ENCODE results near the gene COBL.
"Not testable (repeated sequence)": the region's sequence is repeated elsewhere in the genome, so short reads cannot be mapped to it uniquely, and the experiment has no call there.

COBL gene

DNA sequence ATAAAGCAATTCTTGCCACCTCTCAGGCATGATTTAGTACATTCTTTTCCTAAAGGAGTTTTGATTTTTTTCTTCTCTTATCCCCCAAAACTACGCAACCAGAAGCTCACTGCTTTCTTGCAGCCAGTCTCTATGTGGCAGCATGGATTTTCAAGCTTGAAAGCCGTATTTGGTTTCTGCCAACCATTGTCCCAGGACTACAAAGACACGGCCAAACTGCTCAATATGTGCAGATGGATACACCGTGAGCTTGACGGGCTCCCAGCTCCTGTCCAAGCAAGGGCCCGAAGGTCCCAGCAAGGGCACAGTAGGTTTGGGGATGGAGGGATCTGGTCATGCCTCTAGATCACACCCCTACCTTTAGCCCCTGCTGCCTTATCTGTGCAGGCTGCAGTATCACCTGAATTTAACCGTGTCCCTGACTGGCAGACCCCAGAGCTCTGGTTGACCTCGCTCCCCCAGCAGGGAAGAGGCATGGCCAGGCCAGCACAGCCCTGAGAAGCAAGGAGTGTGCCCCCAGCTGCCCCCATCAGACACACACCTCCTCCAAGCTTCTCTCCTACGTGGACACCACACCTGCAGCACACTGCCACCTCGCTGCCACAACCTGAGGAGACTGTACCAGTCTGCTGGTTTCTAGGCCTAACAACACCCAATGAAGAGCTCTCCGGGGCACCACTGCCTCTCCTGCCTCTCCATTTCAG, 86.8 kb downstream of the COBL start:
- no peak for DNase-seq

DNA sequence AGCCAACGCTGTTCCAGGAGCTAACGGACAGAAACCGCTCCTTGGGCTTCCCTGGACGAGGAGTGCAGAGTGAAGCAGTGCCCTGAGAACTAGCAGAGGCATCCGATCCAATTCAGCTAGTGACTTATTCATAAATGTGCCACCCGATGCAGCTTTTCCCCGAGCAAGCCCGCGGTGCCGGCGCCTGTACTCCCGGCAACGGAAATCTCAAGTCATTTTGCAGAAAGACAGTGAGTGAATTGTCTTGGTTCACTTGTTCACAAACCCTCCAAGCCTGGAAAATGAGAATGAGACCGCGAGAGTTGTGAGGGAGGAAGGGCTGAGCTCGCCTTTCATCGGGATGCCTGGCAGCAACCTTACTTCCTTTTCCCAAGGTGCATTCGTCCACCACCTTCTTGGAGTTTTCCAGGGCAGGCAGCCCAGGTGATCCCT, 87.5 kb downstream of the COBL start:
- DNase-seq: no peak

DNA sequence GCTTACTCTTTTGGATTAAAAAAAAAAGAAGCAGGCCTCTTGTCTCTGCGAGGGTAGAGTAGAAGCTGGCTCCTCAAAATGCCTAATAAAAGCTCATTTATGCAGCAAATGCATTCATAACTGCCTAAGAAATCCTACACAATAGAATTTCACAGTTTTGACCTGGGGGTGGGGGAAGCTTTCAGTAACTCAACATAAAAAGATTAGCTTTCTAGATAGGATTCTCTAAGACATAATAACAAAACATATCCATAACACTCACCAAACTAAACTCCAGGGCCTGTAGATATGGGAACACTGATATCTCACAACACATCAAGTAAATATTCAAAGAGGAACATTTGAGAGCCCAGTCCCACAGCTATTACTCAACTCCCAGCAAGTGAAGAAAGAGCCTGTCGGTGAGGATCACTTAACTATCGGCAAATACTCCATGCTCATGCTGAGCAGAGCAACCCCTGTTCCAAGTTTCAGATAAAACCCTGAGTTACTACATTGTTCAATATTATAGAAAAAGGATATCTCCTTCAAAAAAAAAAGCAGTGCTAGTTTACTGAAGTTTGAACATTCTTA, 88.1 kb downstream of the COBL start:
- DNase-seq: no peak

DNA sequence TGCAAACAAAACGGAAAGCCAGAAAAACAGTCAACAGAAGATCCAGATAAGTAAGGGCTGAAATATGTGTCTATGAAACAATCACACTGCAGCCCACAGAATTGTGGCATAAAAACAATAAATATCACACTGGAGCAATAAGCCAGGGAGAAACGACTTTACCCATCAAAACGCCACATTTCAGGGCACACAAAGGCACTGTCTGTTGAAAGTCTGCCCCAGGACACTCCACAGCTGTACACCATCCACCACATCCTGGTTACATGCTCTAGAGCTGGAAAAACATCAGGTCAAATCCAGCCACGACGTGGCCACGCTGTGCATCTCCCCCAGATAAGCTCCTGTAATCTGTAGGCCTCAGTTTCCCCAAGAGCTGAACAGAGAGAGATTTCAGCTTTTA, 88.7 kb downstream of the COBL start:
- no peak for DNase-seq

DNA sequence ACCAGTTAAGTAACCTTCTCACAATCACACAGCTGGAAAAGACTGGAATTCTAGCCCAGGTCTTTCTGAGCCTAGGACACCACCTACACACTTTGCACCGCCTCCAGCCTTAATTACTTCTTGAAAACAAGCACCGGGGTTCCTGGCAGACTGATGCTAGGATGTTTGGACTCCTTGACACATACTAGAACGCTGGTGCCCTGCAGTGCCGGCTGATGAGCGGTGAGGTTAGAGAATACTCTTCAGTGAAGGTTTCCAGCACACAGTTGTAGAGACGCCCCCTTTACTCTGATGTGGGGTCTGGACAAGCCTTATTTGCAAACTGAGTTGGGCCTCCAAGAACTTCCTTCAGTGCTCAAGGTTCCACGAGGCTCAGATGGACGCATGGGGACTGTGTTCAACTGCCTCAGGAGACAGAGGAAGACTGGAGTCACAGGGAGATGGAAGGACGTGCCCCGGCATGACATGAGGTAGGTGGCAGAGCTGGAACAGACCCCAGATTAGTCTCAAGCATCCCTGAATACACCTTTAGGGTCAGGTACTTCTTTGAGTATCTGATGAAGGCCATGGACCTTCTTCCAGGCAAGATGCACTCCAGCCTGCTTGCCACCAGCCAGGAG, 89.6 kb downstream of the COBL start:
- DNase-seq: no peak

DNA sequence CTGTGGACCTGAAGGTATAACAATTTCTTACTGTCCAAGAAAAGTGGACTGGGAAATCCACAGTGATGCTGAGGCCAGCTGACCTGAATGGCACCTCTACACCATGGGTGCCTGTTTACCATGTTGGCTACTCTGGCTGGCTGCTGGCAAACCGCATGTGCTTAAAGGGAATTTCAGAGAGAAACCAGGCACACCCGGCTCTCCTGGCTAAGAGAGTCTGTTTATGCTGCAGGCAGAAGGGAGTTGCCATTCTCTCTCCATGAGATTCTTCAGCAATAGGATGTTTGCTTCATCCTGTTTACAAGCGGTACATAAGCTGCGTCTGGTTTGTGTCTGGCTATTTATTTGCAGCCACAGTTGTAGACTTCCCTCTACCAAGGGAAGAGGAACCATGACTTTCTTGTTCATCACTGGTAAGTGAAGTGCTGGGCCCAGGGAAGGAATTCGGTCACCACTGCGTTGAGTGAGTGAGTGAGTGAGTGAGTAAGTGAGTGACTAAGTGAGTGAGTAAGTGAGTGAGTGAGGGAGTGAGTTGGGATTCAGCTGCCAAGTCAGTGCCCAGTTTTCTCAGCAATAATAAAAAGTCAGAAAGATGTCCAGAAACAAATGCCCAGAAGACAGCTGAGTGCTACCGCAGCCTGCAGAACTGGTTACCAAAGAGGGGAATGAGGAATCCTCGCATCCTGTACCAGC, 90.4 kb downstream of the COBL start:
- no peak for DNase-seq

DNA sequence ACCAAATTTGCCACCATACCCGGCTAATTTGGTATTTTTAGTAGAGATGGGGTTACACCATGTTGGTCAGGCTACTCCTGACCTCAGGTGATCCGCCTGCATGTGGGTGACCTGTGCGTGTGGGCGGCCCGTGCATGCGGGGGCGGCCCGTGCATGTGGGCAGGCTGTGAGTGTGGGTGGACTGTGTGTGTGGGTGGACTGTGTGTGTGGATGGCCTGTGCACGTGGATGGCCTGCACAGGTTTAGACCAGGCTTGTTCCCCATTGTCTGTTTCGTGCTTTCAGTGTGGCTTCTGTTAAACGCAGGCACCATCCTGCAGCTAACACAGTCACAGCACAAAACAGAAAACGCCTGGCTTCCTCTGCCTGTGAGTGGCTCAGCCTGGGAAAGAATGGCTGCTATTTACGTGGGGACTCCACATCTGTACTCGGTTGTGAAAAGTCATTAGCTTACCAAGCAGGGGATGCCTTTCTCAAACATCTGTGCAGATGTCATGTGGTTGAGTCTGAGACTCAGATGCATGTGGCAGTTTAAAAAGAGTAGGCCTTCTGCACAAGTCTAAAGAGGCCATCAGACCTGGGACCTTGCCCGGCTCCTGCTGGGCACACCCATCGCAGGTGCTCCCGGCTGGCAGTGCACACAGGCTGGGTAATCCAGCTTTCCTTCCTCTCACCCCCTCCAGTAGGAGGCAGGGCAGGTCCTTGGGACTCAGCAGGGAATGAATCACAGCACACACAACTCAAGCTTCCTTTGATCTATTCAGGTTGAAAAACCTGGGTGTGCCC, 91.6 kb downstream of the COBL start:
- DNase-seq: no peak

DNA sequence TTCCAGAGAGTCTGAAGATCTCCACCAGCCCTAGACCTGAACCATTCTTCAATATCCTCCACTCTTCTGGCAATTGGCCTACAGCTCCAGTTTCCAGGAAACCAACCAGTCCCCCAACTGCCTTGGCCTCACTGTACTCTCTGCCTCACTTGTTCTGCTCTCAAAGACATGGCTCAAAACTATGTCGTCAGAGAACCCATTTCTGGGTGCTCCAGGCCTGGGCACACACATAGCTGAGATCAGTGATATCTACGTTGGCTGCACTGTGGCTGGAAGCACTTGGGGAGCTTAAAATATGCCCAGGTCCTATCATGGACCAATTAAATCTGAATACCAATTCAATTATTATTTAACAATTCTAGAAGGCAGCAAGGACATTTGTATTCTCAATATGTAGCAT, 93.1 kb downstream of the COBL start:
- no peak for DNase-seq

DNA sequence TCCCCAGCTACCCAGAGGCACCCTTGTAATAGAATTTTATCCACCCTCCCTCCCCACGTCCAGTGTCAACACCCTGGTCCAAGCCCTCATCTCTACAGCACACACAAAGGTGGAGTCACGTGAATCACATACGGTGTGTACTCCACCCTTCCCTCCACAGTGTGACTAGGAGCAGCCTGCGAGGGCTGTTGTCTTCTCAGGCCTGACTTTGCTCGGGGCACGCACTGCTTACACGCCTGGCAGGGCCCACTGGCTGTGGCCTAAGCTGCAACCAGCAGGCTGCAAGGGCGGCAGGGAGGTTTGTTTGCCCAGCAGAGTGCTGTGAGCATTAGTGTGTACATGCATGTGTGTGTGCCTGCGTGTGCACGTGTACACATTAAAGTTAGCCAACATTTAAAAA, 93.7 kb downstream of the COBL start:
- no peak for DNase-seq

DNA sequence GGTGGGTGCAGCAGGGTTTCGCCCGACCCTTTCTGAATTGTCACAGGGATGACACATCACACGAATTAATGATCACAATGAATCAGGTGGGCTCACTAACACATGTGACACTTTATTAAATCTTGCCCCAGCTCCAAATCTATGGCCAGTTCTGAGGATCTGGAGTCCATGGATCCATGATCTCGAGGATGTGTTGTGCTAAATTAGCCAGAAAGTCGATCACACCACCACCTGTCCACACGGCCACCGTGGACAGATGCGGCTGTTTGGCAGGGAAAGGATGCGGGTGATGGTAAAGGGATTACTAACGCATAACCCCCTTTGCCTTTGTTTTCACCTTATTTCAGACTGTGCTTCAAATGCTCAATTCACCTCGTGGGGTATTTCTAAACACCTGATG, 96.4 kb downstream of the COBL start:
- no peak for DNase-seq

DNA sequence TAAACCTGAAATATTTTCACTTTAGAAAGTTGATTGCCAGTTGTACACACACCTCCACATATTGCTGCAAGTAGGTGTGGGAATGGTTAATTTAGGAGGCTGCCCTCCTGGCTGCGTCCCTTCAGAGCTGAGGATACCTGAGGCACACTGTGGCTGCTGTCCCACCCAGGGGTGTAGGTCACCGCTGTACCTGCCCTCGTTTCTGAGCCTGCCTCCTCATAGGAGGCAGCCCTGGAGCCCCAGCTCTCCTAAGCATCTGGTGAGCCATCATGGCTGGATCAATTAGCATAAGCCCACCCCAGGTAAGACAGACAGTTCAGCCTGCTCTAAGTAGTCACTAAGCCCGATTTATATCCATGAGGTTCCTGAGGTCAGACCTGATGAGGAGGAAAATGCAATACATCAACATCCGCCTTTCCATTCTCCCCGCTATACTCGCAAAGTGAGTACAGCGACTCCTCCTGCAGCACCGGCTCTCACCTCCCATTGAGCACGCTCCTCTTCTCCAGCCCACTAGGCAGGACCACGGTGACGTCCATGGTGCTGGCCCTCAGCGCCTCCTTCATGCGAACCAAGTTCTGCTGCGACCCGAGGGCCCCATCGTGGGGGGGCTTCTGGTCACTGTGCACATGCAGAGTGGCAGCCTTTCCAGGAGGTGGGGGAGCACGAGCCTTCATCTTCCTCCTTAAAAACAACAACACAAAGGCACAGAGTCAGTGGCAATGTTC, 97.2 kb downstream of the COBL start:
- no peak for DNase-seq

DNA sequence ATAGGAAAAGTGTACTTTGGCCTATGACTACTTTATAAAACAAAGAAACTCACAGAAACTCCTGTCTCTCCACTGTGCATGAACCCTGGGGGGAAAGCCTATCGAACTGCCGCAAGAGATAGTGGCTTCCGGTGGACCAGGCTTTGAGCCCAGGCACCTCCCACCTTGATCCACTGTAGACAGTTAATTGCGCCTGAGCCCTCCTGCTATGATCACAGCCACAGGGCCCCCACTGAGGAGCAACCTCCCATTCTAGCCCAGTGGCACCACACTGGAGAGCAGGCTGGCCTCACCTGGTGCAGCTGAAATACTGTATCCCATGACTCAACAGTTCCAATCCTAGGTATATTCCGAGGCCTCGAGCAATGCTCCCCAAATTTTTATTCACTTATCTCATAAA, 98.8 kb downstream of the COBL start:
- no peak for DNase-seq

DNA sequence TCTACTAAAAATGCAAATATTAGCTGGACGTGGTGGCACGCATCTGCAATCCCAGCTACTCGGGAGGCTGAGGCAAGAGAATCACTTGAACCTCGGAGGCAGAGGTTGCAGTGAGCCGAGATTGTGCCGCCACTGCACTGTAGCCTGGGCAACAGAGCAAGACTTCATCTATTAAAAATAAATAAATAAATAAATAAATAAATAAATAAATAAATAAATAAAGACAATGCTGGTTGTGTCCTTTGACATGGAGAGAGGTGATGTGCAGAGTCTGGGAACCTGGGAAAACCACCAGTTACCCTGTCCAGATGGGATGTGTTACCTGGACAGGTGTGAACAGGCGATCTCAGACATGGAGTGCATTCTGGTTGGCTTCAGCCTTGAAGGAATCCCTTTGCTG, 102.5 kb downstream of the COBL start:
- DNase-seq: no peak

DNA sequence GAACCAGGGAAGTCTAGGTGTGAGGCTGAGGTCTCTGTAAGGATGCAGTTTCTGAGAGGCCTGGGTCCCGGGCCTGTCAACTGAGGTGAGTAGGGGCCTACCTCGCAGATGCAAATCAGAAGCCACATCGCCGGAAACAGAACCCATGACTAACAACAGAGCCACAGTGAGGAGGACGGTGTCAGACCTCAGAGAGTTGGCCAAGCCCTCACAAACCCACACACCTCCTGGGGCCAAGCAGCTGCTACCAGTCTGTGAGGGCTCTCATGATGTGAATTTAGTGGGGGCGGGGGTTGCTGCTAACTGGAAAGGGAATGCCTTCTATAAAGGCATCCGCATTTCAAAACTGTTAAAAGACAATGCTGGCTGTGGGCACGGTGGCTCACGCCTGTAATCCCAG, 103.0 kb downstream of the COBL start:
- no peak for DNase-seq

DNA sequence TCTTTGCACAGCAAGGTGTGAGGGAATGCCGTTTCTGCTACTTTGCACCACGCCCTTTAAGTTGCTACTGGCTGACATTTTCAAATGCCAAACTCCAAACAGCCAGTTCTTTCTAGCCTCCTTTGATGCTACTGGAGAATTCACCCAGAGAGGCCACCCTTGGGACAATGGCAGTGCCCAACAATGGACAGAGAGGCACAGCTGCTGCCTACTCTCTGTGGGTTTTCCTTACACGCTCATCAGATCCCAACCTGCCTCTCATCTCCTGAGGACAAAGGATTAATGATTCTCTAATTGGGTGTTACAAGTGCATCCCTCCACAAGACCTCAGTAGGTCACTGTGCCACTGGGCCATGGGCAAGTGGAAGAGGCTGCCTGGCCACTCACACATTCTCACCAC, 105.8 kb downstream of the COBL start:
- no peak for DNase-seq

DNA sequence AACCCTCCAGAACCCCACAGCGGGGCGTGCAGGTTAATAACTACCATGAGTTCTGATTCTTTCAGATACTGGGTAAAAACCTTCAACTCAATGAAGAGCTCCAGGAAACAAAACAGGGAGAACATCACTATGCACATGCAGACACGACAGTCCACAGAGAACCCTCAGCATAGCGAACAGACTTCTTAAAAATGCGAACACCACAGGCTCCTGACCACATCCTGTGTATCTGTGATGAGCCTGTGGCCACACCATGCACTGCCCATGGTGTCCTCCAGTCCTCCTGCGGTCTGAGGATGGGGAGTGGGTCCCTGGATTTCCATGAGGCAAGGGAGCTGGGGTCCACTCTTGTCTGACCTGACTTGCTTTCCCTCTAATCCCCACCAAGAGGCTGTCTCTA, 107.2 kb downstream of the COBL start:
- DNase-seq: no peak

DNA sequence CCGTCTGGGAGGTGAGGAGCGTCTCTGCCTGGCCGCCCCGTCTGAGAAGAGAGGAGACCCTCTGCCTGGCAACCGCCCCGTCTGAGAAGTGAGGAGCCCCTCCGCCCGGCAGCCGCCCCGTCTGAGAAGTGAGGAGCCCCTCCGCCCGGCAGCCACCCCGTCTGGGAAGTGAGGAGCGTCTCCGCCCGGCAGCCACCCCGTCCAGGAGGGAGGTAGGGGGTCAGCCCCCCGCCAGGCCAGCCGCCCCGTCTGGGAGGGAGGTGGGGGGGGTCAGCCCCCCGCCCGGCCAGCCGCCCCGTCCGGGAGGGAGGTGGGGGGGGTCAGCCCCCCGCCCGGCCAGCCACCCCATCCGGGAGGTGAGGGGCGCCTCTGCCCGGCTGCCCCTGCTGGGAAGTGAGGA, 108.5 kb downstream of the COBL start:
- not testable (repeated sequence) for DNase-seq

DNA sequence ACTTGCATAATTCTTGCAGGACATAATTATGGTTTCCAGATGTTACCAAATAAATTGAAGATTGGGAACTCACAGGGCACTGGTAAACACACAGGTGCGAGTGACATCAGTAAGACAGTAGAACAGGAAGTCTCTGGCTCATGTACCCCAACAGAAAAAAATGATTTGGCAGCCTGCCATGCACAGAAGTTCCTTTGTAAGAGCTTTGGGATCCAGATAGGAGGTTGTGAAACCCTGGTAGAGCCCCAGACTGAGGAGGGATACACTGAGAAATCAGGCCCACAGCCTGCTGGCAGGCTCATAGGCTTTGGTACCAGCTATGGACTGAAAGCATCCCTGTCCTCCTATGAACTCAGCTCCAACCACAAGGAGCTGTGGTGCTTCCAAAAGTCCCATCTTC, 118.0 kb downstream of the COBL start:
- DNase-seq: no peak

DNA sequence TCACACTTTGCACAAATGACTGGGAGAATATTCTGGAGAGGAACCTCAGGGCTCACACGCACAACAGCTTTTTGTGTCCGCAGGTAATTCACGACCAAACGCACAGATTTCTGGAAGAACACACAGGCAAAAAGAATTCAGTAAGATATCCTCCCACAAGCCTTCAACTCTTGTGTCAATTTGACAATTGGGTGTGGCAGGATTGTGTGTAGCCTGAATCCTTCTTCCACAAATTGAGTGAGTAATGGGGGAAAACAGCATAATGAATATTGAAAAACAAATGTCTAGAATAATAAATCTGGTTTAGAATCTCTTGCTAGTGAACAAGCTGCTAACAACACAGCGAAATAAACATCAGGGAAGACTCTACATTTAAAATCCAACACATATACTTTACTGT, 125.6 kb downstream of the COBL start:
- DNase-seq: no peak

DNA sequence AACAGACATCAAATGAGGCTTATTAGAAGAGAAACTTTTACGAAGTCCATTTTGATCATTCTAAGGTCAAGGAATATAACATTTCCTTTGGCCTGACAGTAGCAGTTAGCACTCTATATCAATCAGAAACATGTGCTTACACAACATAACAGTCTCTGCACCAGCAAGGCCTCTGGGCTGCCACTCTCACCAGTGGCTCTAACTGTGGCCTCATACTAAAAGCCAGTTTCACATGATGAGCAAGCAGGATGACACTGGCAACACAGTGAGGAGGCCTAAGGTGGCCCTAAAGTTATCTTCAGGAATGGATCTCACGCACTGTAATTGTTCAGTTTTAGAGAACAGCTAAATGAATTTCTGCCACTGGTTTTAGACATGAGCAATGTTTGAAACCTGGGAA, 126.8 kb downstream of the COBL start:
- no peak for DNase-seq

DNA sequence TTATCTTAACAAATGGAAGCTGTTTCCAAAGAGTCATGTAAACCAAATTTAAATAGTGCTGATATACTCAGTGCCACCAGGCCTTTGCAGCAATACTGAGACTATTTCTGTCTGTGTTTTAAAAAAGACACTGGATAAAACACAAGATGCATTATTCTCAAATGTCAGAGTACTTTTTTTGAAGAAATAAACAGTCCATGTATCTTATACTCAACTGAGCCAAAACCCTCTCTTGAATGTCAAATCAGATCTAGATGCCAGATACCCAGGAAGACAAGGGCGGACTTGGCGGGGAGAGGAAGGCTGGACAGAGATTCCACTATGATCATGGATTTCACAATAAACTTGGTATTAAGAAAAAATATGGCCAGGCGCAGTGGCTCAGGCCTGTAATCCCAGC, 127.6 kb downstream of the COBL start:
- no peak for DNase-seq

DNA sequence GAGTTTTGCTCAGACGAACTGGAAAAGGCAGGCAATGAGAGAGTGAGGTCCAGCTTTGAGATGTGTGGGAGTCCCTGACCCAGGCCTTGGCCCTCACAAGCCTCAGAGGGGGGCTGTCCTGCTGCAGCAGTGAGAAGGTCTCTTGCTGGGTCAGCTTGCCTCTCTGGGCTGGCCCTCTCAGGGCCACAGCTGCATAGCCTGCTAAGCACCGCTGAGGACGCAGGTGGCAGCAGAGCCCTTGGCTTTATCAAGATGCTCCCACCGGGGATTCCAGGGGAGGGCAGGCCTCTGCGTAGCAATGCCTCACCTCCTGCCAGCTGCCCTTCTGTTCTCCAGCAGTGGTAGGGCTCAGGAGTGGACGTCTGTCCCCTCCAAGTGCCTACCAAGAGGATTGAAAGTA, 128.7 kb downstream of the COBL start:
- DNase-seq: no peak

DNA sequence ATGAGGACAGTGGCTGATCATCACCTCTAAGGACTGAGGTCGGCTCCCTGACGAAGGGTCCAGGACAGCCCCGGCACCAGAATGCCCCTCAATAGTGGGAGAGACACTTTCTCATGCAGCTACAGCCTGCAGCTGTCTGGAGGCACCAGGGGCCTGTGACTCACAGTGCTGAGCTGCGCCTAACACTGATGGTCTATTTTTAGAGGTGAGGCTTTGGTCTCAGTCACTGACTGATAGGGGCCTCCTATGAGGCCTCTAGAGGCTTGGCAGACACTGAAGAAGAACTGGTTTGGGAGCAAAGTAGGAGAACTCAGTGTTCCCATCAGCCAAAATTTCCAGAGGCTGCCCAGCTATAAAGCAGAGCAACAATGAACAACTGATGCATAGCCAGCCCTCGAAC, 130.1 kb downstream of the COBL start:
- no peak for DNase-seq

Measured in stimulated activated CD4-positive, alpha-beta T cell treated with anti-CD3 and anti-CD28 coated beads, Interleukin-4, amount 100 ng/mL, for 1 hour (primary cell).